Non-pigmented ciliary epithelial cell (primary cell): Measurements from ENCODE around the gene ZCCHC7.

Experiments used
- DNase-seq: peaks from one replicate; pipeline ENCODE4 v3.0.0-alpha.2; 2010; ENCODE audit warnings: low read depth

ZCCHC7 gene

DNA sequence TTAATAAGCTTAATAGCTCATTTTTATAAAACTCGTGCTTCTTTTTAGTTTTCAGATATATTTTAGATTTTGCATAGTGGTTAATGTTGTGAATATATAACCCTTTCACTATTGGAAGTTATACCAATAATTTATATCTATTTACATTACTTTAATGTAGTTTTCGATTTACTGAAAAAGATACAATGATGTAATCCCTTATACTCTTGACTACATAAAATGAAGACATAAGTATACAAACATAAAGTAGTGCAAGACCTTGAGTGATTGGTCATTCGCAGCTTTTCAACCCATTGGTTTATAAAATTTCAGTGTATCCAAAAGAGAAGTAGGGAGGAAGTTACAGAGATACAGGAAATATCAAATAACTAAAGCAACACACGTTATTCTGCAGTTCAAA lies 217.8 kb downstream of the ZCCHC7 start:
- no peak for DNase-seq

DNA sequence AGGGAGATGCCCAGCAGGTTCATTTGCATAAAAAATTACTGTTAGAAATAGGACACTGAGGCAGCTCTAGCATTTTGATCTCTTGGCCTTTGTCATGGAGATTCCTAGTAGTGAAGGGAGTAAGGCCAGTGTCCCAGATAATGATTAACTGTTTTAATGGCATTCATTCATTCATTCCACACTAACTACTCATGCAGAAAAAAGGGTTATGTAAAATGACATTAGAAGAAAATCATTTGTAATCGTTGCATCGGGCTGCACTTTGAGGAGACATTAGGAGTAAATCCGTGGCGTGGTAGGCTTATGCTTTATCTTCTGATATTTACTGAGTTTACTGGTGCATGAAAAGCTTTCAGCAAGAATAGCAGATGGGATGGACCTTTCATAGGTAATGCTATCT lies 219.5 kb downstream of the ZCCHC7 start:
- no peak for DNase-seq

DNA sequence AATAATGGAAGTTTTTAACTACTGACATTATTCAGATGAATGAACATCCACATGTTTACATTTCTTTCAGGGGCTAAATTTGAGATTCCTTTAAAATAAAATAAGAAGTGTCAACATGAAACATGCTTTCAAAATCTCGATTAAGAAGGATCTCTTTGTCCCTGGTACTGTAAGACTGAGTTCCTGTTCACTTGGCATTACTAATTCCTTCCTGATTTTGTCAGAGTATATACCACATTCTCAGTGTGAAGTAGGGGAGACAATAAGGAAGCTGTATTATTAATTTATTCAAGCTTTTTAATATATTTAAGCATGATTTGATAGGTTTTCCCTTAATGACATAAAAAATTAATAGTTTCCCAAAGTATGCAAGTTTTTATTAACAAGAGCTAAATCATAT lies 220.6 kb downstream of the ZCCHC7 start:
- DNase-seq = no peak

DNA sequence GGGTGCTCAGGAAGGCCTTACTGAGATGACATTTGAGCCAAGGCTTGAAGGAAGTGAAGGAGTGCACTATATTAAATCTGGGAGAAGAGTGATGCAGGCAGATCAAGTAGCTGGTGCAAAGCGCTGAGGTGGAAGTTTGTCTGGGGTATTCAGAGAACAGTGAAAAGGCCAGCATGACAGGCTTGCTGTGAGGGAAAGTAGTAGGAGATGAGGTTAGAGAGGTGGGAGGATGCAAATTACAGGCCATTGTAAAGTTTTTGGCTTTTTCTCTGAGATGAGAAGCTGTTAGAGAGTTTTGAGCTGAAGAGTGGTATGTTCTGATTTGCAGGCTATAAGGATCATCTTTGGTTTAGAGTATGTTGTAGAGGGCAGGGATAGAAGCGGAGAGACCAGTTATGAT lies 221.3 kb downstream of the ZCCHC7 start:
- DNase-seq = no peak

DNA sequence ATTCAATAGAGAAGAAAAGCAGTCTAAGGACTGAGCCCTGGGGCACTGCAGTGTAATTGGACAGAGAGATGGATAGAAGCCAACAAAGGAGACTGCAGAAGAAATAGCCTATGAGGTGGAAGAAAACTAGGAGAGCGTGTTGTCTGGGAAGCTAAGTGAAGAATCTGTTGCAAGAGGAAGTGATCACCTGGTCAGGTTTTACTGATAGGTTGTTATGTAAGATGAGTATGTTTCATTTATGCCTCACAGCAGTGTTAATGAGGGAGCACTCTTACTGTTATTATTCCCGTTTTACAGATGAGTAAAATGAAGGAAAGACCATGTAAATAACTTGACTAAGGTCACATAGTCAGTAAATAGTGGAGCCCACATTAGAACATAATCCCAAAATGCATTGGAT lies 222.1 kb downstream of the ZCCHC7 start:
- no peak for DNase-seq

DNA sequence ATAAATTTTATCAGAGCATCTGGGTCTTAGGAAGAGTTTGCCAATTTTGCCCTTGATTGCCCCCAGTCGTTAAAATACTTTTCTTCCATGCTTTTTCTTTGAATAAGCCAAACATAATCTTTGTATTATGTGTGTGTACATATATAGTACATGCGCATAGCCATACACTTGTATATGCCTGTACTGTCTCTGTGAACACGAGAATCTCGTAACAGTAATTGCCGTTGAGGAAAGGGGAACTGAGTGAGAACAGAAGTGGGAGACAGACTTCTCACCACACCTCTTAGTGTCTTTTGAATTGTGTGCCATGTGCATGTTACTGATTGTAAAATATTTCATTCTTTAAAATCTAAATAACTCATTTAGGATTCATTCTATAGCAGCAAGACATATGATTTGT lies 222.5 kb downstream of the ZCCHC7 start:
- no peak for DNase-seq

DNA sequence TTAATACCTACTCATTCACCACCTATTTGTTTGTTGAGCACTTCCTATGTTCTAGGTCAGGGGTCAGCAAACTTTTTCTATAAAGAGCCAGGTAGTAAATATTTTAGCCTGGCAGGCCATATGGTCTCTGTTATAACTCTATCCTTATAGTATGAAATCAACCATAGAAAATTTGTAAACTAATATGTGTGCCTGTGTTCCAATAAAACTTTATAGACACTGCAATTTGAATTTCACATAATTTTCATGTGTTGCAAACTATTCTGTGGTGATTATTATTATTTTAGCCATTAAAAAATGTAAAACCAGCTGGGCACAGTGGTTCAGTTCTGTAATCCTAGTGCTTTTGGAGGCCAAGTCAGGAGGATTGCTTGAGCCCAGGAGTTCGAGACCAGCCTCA lies 223.3 kb downstream of the ZCCHC7 start:
- no peak for DNase-seq

DNA sequence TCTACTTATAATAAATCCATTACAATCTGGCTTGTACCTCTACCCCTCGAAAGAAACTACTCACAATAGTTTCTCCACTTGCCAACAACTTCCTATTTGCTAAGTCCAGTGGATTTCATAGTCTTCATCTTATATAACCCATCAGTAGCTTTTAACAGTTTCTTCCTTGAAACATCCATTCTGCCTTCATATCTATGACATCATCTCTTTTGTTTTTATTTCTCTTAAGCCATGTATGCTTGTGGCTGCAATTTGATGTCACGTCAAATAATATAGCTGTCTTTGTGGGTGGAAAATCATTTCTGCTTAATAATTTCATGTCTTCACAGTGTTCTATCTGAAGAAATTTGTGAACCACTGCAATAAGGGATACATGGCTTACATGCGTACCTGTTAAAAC lies 224.7 kb downstream of the ZCCHC7 start:
- DNase-seq = no peak

DNA sequence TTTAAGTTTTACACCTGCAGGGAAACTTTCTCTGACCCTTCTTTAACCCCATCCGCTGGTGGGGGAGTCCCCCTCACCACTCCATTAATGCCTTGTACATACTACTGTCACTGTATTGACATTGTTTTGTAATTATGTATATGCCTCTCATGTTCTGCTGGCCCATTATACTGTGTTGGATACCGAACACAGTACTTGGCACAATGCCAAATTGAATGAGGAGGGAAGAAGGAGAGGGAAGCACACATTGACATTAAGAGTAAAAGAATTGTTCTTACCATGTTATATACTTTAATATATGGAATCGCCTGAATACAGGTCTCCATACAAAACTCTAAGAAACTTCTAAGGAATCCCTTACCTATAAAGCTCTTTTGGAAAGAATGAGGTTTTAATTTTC lies 228.5 kb downstream of the ZCCHC7 start:
- no peak for DNase-seq

DNA sequence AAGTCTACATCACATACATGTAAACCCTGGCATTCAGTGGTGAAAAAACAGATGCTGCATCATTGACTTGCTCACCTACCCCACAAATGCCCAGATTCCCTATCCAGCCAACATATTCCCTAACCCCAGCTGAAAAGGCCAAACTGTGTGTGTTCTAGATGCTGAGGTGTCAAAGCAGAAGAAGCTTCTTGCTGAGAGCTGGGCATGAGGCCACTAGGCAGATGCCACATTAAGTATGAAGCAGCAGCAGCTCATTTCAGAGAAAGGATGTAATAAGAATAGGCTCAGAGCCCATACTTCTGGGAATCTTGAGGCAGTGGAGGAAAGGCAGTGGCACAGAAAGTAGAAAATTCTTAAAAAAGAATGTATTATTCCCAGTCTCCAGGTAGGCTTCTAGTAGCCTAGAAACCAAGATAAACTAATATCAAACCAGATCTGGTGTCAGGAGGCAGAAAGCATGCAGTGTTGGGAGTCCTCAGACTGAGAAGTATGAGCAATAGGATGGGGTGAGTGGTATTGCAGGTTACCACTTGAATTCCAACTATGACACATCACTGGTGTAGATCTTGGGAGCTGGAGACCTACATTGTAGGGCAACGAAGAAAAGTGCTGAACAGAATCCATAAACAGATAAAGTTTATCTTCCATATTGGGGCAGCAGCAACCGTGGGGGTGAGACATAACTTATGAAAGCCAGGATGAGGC lies 230.3 kb downstream of the ZCCHC7 start:
- DNase-seq = peak; percentile 43

DNA sequence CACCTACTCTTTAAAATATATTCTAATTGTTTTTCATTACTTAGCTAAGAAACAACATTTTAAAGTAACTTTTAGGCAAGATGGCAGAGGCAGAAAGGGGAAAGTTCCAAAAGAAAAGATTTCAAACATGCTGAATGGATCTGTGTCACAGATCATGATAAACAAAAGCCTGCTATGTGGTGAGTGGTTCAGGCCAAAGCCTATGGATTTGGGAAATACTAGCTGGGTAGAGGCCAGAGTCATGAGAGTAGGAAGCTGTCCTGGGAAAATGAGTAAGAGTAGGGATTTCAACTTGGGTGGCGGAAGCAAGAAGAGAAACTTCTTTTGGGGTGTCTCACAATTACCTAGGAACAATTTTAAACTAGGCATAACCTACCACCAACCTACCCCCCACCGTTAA lies 233.4 kb downstream of the ZCCHC7 start:
- DNase-seq = no peak

DNA sequence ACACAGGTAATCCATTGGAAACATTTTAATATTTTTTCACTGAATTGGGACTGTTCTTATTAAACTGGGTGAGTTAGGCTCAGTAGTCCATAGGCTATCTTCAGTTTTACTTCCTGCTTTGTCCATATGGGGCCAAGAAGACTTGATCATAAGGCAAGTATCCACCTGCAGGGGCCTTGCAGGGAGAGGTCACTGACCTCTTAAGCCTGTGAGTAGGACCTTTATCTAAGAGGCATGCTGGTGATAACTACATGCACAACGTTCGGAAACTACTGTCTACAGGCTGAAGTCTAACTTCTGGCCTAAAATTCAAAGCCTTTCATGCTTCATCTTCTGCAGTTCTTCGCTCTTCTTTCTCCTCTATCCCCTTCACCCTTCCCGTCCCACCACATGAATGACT lies 242.1 kb downstream of the ZCCHC7 start:
- DNase-seq = no peak

DNA sequence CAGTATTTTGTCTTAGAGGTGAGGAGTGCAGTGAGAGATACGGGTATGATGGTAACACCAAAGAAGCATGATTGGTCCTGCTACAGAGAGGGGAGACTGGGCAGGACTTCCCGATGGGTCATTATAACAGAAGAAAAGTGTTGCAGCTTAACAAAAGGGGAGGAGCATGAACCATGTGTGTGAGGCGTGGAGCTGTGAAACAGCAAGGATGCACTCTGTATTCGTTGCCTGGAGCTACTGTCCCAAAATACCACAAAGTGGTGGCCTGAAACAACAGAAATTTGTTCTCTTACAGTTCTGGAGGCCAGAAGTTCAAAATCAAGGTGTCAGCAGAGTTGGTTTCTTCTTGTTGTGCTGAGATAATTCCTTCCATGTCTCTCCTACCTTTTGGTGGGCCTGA lies 242.8 kb downstream of the ZCCHC7 start:
- no peak for DNase-seq

DNA sequence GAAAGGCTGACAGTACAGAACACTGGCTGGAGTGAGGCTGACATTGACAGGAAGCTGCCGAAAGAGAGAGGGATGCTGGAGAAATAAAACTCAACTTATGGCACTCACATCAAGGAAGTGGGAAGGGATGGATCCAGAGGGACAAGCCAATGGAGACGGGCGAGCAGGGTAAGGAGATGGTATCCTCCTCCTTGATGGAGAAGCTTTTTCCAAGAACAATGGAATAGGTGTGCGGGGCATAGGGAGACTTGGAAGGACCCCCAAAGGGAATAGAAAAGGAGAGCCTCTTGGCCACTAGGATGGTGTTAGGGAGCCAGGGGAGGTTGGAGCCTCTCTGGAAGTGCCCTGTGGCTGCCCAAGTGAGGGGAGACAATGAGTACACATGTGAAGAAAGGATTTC lies 243.8 kb downstream of the ZCCHC7 start:
- no peak for DNase-seq

DNA sequence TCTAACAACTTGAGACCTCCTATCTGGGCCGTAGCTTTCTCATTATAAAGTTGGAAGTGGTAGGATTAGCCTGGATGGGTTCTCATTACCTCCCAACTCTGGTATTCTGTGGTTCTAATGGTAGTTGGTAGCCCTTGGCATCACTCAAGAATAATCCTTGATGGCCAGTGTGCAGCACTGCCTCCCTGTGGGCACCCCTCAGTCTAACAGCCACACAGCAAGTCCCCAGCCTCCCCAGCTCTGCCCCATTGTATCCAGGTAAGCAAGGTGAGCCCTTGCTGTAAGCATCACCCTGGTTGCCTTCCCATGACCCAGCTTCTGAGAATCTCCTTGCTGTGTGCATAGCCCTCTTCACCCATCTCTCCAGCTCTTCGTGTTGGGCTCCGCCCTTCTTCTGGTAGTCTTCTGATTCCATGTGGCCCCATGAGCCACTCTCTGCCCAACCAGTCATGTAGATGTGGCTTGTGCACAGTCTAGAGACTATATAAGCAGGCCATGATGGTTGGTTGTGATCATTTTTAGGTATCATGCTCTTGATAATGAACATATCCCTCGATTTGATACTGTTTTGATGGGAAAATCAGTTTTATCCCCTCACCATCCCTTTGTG lies 244.5 kb downstream of the ZCCHC7 start:
- no peak for DNase-seq

DNA sequence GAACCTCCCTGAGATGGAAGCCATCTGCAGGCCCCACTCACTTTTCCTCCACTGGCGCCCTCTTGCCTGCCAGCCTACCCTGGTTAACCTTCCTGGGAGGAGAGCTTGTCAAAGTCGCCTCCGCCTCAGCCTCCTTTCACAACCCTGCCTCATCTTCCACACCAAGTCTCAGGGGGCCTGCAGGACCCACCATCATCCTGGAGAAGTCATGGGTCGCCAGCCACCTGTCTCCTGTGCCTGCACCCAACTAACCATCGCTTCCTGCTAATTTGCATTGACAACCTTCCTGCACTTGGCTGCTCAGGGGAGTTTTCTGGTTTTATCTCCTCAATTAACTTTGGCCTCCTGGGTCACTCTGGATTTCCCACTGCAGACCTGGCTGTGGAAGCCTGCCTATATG lies 249.3 kb downstream of the ZCCHC7 start:
- no peak for DNase-seq

DNA sequence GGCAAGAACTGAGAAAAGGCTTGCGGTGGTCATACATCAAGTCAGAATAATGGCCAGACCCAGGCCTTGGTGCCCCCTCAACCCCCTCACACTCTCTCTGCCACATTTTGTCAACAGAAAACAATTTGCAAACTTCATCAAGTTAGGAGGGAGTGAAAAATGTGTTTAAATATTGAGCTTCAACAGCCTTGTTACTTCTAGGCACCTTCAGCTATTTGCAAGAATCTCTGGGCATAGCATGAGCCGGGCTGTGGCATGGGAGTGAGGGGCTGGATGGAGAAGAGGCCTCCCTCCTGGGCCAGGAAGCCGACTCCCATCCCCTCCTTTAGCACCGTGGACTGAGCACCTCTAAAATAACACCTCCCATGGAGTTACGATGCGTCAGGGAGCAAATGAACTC lies 249.9 kb downstream of the ZCCHC7 start:
- no peak for DNase-seq

DNA sequence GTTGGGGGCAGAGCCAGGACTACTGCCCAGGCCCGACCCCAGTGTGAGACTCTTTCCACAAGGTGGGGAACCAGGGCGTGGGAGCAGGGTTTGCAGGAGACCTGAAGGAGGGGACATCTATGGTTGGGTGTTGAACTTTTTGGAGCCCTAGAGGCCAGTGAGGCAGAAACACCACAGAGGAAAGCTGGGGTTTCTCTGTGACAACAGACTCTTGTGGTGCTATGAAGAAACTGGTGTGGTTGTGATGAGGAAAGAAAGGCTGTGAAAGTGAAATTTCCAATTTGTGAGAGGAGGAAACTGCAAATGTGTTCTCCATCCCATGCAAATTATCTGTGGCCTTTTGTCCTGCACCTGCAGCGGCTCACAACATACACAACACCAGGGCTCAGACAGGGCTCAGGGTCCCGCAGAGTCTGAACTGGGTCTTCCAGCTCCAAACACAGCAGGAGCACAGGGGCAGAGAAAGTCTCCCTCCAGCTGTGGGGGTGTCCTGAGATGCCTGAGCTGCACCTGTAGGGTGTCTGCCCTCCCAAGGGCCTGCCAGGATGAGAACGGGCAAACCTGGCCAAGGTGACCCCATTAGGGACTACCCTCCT lies 250.7 kb downstream of the ZCCHC7 start:
- no peak for DNase-seq

DNA sequence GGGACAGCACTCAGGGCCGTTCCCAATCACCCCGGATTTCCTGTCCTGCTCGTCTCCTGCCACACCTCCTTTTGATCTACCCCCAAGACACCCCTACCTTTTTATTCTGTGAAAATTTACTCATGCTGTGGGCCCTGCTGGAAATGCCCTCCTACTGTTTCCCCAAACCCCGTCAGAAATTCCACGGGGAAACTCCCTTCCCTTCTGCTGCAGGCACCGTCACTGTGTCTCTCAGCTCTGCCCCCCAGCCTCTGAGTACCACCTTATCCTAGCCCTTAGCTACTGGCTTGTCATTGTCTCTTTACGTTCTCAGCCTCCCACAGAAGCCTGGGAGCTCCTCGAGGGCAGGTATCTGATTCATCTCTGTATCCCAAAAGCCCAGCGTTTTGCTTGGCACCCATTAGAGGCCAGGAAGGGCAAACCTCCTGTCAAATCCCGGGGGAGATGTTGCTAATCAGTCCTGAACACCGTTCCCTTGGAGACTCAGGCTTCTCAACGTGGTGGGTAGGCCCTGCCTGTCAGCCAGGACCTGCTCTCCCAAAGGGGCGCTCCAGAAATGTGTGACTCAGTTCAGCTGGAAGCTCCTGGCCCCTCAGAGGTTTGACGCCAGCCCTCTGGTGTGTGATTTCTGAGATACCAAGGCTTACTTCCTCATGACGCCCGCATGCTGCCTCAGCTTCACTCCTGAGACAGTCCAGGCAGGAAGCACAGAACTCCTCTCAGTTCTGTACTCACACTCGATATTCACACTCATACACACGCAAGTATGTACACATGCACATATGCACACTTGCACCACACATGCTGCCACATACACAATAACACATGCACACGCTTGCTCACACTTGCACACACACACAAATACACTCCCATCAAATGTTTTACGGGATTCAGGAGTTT lies 251.4 kb downstream of the ZCCHC7 start:
- DNase-seq = peak; percentile 11

DNA sequence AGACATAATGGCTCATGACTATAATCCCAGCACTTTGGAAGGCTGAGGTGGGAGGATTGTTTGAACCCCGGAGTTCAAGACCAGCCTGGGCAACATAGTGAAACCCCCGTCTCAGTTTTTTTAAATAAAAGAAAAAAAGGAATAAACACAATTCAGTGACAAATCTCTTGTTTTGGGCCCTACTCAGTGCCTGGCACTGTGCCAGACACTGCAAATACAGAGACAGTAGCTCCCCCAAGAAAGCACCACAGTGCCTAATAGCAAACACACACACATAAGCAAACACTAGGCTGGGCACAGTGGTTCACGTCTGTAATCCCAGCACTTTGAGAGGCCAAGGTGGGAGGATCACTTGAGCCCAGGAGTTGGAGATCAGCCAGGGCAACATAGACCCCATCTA lies 252.5 kb downstream of the ZCCHC7 start:
- no peak for DNase-seq

DNA sequence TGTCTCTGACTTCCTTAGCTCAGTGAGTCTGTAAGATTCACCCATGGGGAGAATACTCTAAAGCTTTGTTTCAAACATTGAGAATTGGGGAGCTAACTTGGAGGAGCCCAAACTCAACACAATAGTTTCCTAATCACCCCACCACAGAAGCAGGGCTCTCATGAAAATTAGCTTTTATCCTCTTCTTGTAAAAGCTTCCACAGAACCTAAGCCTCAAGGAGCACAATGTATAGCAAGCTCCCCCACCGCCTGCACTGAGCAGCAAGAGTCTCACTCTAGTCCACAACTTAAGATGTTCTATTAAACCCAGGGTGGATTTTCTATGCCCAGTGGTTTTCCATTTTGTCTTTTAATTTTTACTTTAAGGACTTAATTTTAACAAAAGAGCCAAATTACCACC lies 253.2 kb downstream of the ZCCHC7 start:
- DNase-seq = no peak

DNA sequence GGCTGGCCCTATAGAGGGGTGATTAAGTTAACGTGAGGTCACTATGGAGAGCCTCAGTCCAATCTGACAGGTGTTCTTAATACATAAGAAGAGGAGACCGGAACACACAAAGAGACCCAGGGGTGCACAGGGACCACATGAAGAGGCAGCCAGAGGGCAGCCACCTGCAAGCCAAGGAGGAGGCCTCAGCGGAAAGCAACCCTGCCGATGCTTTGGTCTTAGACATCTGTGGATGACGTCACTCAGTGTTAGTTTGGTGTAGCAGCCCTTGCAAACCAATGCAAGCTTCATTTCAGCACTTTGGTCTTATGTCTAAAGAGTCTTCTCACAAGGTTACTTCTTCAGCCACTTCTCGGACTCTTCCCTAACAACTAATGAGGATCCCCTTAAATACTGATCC lies 254.5 kb downstream of the ZCCHC7 start:
- DNase-seq = no peak
